CD4-positive, alpha-beta T cell treated with Interleukin-15 for 4 hours (primary cell): ENCODE data around the gene CD3E.
A peak's percentile ranks its signal among the peaks of the same experiment; 100 is the strongest.
"Not testable (repeated sequence)": the region's sequence is repeated elsewhere in the genome, so short reads cannot be mapped to it uniquely, and the experiment has no call there.

ENCODE experiments used
- DNase-seq: peaks from one replicate; pipeline ENCODE4 v3.0.0-alpha.2; 2020; ENCODE audit warnings: low spot score

CD3E gene

DNA sequence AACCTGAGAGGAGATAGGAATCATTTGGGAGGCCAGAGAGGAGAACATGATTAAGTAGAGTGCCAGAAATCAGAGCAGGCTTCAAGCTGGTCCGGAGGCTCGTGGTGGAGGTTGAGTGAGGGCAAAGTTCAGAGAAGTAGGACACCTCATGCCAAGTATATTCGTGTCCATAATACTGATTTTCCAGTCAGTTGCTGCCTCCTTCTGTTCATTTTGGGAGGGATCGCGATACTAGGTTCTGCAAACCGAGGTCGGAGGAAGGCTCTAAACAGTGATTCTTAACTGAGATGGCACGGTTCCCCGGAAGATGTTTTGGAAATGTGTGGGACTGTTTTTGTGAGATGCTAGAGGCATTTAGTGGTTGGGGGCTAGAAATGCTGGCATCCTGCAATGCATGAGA lies 13.6 kb upstream of the CD3E start:
- DNase-seq, result peak; percentile 63

DNA sequence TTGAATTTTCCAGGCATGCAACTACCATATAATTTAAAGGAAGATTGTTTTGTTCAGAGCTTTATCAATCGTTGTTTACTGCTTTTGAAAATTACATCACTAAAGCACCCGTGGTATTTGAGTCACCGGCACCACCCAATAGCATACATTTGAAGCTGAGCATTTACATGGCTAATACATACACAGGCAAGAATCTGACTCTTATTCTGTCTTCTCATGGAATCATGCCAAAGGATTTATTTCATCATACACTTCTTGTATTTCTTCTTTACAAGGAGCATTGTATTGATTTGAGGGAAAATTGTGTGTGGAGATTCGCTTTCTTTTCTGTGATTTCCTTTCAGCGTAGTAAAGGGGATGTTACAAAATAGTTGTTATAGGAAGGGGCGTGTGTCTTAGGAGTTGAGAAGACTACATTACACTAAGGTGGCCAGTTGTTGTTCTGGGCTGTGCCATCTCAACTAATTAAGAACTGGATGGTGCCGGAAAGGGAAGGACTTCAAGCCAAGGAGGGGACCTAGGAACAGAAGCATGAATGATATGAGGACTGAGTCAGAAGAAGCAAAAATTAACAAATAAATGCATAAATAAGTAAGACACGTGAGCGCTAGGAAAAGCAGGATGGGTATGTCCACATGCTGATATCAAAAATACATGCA lies 12.9 kb upstream of the CD3E start:
- DNase-seq, result no peak

DNA sequence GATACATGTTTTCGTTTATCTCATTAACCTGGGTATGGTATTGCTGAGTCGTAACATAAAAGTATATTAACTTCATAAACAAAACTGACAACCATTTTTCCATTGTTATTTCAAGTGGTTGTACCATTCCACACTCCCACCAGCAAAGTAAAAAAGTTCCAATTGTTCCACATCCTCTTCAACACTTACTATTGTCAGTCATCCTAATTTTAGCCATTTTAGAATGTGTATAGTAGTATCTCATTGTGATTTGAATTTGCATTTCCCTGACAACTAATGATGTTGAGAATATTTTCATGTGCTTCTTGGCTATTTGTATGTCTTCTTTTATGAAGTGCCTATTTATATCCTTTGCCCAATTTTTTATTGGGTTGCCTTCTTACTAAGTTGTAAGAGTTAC lies 10.5 kb upstream of the CD3E start:
- no peak for DNase-seq

DNA sequence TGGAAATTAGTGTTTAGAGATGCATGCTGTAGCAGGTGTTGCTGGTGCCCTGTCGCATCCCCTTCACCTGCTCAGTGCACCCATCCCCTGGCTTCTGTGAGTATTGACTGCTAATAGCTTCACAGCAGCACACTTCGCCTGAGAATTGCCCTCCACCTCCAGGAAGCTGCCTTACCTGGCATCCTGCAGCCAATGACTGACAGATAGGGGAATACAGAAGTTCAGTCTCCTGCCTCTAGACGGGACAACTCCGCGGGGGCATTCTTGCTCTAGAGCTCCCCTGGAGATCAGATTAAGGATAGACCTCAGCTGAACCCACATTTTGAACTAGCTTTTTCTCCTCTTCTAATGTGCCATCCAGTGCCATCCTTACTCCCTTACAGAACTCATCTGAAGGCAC lies 9.3 kb upstream of the CD3E start:
- DNase-seq, result no peak

DNA sequence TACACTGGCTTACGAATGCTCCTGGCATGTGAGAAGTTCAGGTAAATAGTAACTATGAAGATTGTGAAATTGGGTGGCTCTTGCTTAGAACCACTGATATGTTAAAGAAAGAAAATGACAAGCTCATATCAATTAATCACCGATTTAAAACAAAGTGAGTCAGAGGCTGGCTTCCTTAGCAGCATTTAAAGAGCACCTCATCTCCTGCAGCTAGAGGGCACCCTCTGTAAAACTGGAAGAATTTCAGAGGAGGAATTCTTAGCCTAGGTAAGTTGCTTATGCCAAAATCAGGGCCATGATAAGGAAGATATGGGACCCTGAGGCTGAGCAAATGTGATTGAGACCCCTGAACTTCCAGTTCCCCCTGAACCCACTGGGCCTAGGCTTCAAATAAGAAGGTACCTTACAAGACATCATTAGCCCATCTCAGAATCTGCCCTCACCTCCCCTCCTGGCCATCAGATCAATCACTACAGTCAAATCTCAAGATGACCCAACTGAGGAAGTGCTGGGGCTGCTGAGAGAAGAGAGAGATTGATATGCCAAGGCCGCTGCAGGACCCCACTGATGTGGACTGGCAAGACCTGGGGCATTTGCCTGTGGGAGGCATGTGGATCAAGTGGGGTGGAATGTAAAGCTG lies 8.6 kb upstream of the CD3E start:
- DNase-seq, result peak; percentile 76

DNA sequence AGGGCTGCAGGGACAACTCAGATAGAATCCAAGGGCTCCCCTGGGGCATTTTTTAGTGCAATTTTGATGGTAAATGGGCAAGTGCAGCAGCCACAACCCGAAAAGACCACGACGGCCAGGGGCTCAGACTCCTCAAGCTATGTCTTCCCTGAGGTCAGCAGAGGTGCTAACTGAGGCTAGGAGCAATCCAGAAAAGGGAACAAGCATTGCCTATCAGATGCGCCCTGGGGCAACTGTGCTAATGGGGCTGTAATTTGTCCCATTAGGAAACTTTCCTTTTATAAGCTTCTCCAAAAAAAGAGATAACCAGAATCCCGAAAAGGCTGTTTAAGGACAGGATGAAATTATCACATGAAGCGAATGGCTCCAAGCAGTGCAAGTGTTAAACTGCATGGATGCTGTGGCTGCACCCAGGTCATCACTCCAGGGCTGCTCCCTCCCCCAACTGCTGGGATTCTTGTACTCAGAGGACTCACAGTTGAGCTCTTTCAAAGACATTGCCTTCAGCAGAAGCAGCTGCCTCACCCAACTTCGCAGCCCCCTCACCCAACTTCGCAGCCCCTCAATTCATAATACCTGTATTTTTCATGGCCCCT lies 2.8 kb upstream of the CD3E start:
- no peak for DNase-seq

DNA sequence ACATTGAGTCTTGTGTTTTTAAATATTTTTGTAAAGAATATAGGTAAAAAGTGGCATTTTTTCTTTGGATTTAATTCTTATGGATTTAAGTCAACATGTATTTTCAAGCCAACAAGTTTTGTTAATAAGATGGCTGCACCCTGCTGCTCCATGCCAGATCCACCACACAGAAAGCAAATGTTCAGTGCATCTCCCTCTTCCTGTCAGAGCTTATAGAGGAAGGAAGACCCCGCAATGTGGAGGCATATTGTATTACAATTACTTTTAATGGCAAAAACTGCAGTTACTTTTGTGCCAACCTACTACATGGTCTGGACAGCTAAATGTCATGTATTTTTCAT lies 333 bp upstream of the CD3E start:
- no peak for DNase-seq

DNA sequence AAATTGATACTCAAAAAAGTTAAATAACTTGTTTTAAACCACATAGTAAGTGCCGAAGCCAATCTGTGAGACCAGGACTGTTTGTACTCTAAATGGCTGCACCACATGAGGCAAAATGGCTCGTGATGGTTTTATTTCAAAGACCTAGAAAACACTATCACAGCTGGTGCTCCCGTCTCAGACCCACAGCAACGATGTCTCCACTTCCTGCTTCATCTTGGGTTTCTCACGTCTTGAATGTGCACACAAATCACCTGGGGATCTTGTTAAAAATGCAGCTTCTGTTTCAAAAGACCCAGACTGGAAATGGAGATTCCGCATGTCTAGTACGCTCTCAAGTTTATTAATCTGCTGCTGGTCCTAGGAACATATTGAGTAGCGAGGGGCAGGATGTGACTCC lies 1.2 kb downstream of the CD3E start:
- peak; percentile 56 for DNase-seq

DNA sequence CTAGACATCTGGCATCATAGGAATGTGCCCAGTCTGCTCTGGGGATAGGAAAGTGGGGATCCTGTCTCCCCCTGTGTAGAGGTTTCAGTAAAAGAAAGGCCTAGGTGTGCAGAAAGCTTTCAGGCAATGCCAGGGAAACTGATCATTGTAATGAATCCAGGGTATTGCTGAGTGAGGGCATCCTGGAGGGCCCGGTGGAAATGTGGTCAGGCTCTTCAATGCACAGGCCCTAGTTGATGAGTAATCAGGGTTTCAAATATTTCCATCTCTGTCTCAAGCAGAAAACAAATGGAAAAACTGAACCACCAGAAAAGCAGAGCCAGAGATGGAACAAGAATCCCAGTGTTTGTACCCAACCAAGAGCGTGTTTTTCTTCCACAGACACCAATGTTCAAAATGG lies 2.0 kb downstream of the CD3E start:
- DNase-seq, result peak; percentile 27

DNA sequence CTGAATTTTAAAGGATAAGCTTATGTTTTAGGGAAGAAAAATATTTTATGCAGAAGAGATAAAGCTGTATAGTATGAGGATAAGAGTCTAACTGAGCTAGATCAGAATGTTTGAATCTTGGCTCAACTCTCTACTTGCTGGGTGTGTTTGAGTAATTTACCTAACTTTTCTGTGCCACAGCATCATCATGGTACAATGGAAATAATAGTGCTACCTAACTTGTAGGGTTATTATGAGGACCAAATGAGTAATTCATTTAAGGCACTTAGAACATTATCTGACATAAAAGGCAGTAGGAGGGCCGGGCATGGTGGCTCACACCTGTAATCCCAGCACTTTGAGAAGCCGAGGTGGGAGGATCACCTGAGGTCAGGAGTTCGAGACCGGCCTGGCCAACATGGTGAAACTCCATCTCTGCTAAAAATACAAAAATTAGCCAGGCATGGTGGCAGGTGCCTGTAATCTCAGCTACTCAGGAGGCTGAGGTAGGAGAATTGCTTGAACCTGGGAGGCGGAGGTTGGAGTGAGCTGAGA lies 4.5 kb downstream of the CD3E start:
- DNase-seq, result not testable (repeated sequence)

DNA sequence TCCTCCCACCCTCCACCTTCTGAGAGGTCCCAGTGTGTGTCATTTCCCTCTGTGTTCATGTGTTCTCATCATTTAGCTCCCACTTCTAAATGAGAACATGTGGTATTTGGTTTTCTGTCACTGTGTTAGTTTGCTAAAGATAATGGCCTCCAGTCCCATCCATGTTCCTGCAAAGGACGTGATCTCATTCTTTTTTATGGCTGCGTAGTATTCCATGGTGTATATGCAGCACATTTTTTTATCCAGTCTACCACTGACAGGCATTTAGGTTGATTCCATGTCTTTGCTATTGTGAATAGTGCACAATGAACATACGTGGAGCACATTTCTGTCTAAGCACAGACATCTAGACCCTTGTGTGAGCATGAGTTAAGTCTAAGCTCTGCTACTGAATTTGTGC lies 5.7 kb downstream of the CD3E start:
- DNase-seq, result no peak

DNA sequence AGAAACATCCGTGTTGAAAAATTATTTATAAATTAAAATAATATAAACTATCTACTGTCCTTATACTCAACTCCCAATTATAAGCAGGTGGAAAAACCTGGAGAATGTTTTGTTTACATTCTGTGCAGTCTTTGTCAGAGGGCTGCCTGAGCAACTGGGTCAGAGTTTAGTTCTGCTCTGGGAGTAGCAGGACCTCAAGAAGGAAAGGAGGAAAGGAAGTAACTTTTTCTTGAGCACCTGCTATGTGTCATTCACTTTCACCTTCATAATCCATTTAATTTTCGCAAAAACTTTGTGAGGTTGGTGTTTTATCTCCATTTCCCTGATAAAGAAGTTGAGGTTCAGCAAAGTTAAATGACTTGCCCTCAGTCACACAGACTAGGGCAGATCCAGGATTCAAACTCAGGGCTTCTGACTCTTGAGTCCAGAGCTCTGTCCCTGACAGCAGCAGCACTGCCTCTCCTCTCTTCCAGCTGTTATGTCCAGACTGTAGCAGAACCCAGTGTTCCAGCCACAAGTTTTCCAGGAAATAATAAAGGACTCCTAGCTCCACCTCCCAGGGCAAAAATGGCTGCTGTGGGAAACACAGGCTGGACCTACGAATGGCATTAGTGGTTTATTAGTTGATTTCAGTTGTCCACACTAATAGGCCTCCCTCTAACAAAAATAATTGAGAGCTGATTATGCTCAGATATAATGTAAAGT lies 6.4 kb downstream of the CD3E start:
- no peak for DNase-seq

DNA sequence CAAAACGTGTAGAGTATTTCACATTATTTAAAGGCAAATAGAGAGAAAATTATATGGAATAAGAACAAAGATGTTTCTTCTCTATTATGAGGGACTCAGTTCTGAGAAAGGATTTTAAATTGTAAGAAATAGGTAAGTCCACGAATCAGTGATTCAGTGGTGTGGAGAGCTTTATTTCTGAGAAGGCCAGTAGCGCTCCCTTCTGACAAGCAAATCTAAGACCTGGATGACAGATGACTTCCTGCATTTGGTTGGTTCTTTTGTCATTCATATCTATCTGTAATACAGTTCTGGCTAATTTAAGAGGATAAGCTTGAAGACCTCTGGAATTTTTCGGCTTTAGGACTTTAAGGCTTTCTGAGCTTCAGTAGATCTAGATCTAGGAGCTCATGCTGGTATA lies 7.0 kb downstream of the CD3E start:
- peak; percentile 66 for DNase-seq

DNA sequence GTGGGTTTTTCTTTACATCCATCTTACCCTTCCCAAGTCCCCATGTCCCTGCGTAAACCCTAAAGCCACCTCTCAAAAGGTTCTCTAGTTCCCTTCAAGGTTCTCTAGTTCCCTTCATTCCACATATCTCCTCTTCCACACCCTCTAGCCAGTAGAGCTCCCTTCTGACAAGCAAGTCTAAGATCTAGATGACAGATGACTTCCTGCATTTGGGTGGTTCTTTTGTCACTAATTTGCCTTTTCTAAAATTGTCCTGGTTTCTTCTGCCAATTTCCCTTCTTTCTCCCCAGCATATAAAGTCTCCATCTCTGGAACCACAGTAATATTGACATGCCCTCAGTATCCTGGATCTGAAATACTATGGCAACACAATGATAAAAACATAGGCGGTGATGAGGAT lies 7.8 kb downstream of the CD3E start:
- no peak for DNase-seq

DNA sequence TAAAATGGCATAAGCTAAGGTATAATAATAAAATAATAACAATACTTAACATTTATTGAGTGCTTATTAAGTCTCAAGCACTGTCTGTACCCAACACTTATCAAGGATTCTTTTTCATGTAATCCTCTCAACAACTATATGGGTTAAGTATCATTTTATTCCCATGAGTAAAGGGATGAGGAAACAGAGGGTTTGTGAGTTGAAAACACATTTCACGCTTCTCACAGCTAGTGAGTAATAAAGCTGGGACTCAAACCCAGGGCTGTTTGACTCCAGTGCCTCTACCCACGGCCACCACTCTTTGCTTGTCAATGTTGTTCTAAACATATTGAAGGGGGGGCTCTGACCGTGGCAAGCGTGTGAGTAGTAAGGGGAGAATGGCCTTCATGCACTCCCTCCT lies 8.7 kb downstream of the CD3E start:
- DNase-seq, result no peak

DNA sequence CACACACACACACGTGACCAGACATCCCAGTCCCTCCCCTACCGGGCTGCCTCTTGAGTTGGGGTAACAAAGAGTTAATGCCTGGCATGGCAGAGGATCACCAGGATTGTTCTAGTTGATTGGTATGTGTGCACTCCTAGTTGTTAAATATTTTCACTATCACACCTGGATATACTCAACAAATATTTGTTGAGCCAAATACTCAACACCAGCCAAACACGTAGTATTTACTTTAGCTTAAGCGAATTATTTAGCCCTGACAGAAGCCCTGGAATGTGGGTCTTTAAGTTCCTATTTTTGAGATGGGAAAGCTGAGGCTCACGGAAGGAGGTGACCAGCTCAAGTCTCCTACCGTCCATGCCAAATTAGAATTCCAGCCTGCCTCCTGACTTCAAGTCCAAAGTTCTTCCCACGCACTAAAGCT lies 10.5 kb downstream of the CD3E start:
- DNase-seq, result no peak

DNA sequence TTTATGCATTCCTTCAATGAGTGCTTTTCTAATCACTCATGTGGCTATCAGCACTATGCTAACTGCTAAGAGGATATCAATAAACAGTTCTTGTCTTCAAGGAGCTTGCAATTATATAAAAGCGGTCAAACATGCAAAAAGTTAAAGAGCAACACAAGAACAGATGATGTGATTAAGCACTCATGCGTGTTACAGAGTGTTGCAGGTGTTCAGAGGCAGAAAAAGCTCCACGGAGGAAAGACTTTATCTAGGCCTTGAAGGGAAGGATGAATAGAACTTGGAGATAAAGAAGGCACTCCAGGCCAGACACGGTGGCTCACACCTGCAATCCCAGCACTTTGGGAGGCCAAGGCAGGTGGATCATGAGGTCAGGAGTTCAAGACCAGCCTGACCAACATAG lies 13.6 kb downstream of the CD3E start:
- DNase-seq, result no peak

DNA sequence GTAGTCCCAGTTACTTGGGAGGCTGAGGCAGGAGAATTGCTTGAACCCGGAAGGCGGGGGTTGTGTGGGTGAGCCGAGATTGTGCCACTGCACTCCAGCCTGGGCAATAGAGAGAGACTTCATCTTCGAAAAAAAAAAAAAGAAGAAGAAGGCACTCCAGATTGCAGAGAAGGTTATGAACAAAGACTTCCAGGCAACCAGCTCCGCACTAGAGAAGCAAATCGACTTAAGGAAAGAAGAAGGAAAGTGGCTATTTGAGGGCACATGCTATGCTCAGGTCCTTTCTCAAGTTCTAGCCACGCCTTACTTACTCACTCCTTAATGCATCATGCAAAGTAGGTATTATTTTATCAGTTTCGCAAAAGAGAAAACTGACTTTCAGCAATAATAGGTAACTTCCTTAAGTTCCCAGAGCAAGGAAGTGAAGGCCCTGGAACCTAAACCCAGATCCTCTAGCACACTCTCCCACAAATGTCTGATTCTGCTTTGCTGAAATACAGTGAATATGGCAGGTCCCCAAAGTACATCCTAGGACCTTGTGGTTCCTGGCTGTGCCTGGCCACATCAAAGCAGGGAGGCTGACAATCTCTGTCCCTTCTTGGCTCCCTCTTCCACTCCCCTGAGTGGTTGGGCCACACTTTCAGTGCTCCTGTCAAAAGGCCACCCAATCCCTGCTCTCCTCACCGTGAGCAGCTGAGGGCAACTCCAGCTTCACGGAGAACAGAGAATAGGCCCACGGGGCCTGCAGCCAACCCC lies 14.2 kb downstream of the CD3E start:
- DNase-seq, result no peak

DNA sequence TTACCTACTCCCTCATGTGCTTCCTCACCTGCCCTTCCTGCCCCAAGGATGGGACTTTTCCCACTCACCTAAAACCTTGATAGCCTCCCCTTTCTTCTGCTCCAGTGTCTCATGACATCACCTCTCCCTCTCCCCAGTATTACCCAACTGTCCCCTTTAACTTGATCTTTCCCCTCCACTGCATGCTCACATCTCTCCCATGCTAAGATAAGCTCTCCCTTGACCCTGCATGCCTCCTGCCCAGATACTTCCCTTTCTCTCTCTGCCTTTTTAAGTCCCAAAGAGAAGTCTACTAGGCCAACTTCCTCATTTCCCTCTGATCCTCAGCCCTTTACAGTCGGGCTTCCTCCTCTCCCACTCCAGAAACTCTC lies 14.8 kb downstream of the CD3E start:
- no peak for DNase-seq

DNA sequence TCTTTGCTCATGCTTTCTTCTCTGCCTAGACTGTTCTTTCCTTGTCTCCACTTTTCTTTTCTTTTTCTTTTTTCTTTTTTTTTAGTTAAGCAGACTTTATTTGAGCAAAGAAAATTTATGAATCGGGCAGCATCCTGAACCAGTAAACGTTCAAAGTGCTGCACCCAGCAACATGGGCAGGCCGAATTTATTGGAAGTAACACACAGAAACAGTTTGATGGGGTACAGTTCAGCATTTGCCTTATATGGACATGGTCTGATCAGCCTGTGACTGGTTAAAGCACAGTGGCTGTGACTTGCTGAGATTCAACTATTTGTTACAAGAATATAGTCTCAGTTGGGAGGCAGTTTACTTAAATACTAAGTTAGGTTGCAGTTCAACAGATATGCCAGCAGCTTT lies 16.0 kb downstream of the CD3E start:
- DNase-seq, result no peak

DNA sequence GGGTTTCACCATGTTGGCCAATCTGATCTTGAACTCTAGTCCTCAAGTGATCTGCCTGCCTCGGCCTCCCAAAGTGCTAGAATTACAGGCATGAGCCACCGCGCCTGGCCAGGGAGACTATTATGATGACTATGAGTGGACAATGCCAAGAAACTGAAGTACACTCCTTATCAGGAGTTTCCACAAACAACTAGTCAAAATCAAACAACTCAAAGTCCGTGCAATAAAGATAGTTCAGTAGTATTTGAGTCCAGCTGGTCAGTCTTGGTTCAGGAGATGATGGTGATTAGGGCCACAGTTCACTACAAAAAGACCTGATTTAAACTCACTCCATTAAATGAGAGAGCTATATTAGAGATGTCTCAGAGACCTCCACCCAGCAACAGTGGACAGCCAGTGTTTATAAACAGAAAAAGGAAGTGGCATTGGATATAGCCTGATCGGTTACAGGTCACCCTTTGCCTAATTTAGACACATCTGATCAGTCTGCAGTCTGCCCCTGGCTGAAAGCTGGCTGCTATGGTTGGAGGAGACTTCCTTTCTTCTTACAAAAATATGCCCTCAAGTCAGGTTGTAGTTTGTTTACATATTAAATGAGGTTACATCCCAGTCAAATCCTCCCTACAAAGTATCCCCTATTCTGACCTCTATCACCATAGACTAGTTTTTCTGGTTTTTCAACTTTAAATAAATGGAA lies 17.0 kb downstream of the CD3E start:
- no peak for DNase-seq

DNA sequence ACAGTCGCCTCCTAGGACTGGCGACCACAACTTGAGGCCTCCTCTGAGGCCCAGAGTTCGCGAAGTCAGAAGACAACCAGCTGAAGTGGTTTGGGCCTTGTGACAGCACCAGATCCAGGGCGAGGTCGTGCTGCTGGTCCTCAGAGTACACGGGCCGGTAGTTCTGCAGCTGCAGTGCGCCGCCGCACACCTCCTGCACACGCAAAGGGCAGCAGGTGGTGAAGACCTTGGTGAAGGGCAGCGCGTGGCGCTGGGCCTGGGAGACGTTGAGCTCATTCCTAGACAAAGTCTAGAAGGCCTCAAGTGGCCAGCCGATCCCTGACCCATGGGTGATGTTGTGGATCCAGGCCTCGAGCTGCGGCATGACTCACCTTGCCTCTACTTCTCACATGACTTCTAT lies 18.2 kb downstream of the CD3E start:
- no peak for DNase-seq
